K562 (cell line): Measurements from ENCODE around the gene NLGN2. TPM values are rescaled to one million over a fixed set of nuclear protein-coding genes. Genes with fewer than 3 reads are reported as not detected.

Experiments used
- ATAC-seq: fragments of 200-7000 bp; cut with Tn5 transposase; 3 replicates; pipeline ENCODE4 v1.9.1; 2020; ENCODE audit warnings: moderate library complexity
- BruUV-seq: library from RNA; stranded (reverse); fragments of 400-500 nt; replicated peaks from 2 replicates; lab custom pipeline; 2021; lab: Mats Ljungman, UMichigan
- CTCF ChIA-PET: fragments of 300-600 bp; formaldehyde crosslinking; extraction: SDS; loops from one replicate; lab custom pipeline; 2021; ENCODE audit warnings: low intra/inter-chr PET ratio; lab: Yijun Ruan, JAX
- POLR2A ChIA-PET: fragments of 300-600, 350-650 bp; sonication (Branson Sonifier 250); formaldehyde crosslinking; extraction: SDS; loops from one replicate; lab custom pipeline; 2021; ENCODE audit warnings: antibody characterized with exemption, inconsistent platforms; lab: Yijun Ruan, JAX
- DNase-seq, 4 experiments: peaks; one replicate each; pipeline versions ENCODE4 v3.0.0 to v3.0.0-alpha.2; 2011 to 2018; ENCODE audit warnings: low spot score in 3 of 4, mixed read lengths in 3 of 4; ENCODE audit errors: extremely low read depth in 1 of 4
- FAIRE-seq: peaks from 2 replicates; lab custom pipeline; 2011; peaks lifted over from hg19 to GRCh38; lab: Jason Lieb, UNC
- H2AFZ ChIP-seq: 2 replicates; pipeline ENCODE4 v1.6.0; 2011; ENCODE audit warnings: low read depth, low read length, control low read depth, inconsistent platforms
- H3K27ac ChIP-seq: fragments of 200-600 bp; 3 replicates; pipeline ENCODE4 v1.8.0; 2011; ENCODE audit warnings: low read depth, mild to moderate bottlenecking, control low read depth, inconsistent platforms, low read length, moderate library complexity, mixed read lengths; ENCODE audit errors: extremely low read depth
- H3K27me3 ChIP-seq, 2 experiments: fragments of 300-600 bp in 1 of 2; 2 replicates in 1 of 2; 3 replicates in 1 of 2; pipeline versions ENCODE4 v1.6.0 to v1.8.0; 2011; ENCODE audit warnings: inconsistent platforms in 2 of 2, low read length in 2 of 2, mild to moderate bottlenecking in 1 of 2, mixed read lengths in 1 of 2, moderate library complexity in 1 of 2; ENCODE audit not compliant: control insufficient read depth in 2 of 2, insufficient read depth in 2 of 2
- H3K36me3 ChIP-seq: fragments of 300-600 bp; 3 replicates; pipeline ENCODE4 v1.8.0; 2011; ENCODE audit warnings: mild to moderate bottlenecking, low read length, inconsistent platforms; ENCODE audit not compliant: control insufficient read depth, insufficient read depth
- H3K4me1 ChIP-seq, 2 experiments: fragments of 200-600 bp in 1 of 2; replicated peaks in 1 of 2; 2 replicates in 1 of 2; 3 replicates in 1 of 2; pipeline versions ENCODE4 v1.5.1 to v1.8.0; 2011; ENCODE audit warnings: inconsistent platforms in 2 of 2, low read length in 2 of 2, mild to moderate bottlenecking in 1 of 2, mixed read lengths in 1 of 2, moderate library complexity in 1 of 2; ENCODE audit not compliant: control insufficient read depth in 2 of 2, insufficient read depth in 2 of 2
- H3K4me2 ChIP-seq: 2 replicates; pipeline ENCODE4 v1.6.1; 2011; ENCODE audit warnings: low read length, control low read depth, inconsistent platforms, mixed read lengths; ENCODE audit not compliant: insufficient read depth
- H3K4me3 ChIP-seq: fragments of 200-600 bp; sonication (generic), shearing (Covaris generic); 2 replicates; pipeline ENCODE4 v1.5.1; 2016; ENCODE audit warnings: control low read depth, inconsistent platforms
- H3K79me2 ChIP-seq: fragments of 200-600 bp; 3 replicates; pipeline ENCODE4 v1.8.0; 2011; ENCODE audit warnings: low read length, inconsistent platforms; ENCODE audit not compliant: control insufficient read depth, insufficient read depth
- H3K9ac ChIP-seq, 2 experiments: 2 replicates each; pipeline versions ENCODE4 v1.6.0 to v1.6.1; 2011; ENCODE audit warnings: low read depth in 2 of 2, low read length in 2 of 2, control low read depth in 1 of 2, inconsistent platforms in 1 of 2, mild to moderate bottlenecking in 1 of 2, mixed read lengths in 1 of 2; ENCODE audit not compliant: insufficient read depth in 1 of 2
- H3K9me1 ChIP-seq: one replicate; pipeline ENCODE4 v1.6.0; 2011; ENCODE audit warnings: inconsistent platforms, mild to moderate bottlenecking, low read length, moderate library complexity; ENCODE audit not compliant: control insufficient read depth, insufficient read depth
- H3K9me3 ChIP-seq: replicated peaks from 2 replicates; pipeline ENCODE4 v1.5.1; 2011; ENCODE audit warnings: low read depth, low read length, inconsistent platforms; ENCODE audit not compliant: control insufficient read depth, insufficient read depth
- H4K20me1 ChIP-seq: replicated peaks from 2 replicates; pipeline ENCODE4 v1.6.1; 2011; ENCODE audit warnings: low read length, inconsistent platforms, mixed read lengths; ENCODE audit not compliant: control insufficient read depth, insufficient read depth
- CHCHD3 ChIP-seq: fragments of 250-450 bp; sonication (Bioruptor Pico); IDR thresholded peaks from 2 replicates; pipeline ENCODE4 v2.1.2; 2022; ENCODE audit warnings: mild to moderate bottlenecking
- HCFC1 ChIP-seq: IDR thresholded peaks from 2 replicates; pipeline ENCODE4 v1.6.1; 2012; ENCODE audit warnings: low read depth, low read length, improper control_type of control experiment
- HES1 ChIP-seq: fragments of 450-650 bp; IDR thresholded peaks from 2 replicates; pipeline ENCODE4 v1.6.1; 2016; ENCODE audit warnings: low read depth, mild to moderate bottlenecking, moderate library complexity
- MXI1 ChIP-seq: IDR thresholded peaks from 2 replicates; pipeline ENCODE4 v1.6.1; 2011; ENCODE audit warnings: low read depth, mild to moderate bottlenecking, improper control_type of control experiment, low read length
- NR3C1 ChIP-seq: sonication (generic); formaldehyde crosslinking; IDR thresholded peaks from 2 replicates; pipeline ENCODE4 v1.8.1; 2022; ENCODE audit warnings: missing genetic modification reagents
- RBFOX2 ChIP-seq: fragments of 200-400 bp; formaldehyde crosslinking; IDR thresholded peaks from 2 replicates; pipeline ENCODE4 v1.6.1; 2017; ENCODE audit warnings: low read depth, mild to moderate bottlenecking, low read length, moderate library complexity
- SIRT6 ChIP-seq: IDR thresholded peaks from one replicate; pipeline ENCODE4 v1.6.1; 2012; ENCODE audit warnings: low read depth, mild to moderate bottlenecking, control low read depth, inconsistent platforms, low read length, moderate library complexity
- TRIM24 ChIP-seq, 2 experiments: fragments of 450-650 bp; IDR thresholded peaks; 2 replicates each; pipeline ENCODE4 v1.6.1; 2016
- WGBS: fragments of 100-300 bp; shearing (Covaris generic); methylation state at CpG from one replicate; pipeline ENCODE4 v1.1.6; 2016; ENCODE audit warnings: low coverage, mixed read lengths; ENCODE audit not compliant: insufficient coverage; ENCODE audit errors: missing lambda C conversion rate; 5-methylcytosine and 5-hydroxymethylcytosine counted together
- in situ Hi-C: fragments of 300-500 bp; cut with MboI; formaldehyde crosslinking; loops from 4 replicates; pipeline ENCODE4 v1.15.0; 2018; ENCODE audit warnings: inconsistent platforms, mixed read lengths
- intact Hi-C: fragments of 100-400 bp; cut with micrococcal nuclease; formaldehyde crosslinking; loops from 2 replicates; pipeline ENCODE4 v1.14.2; 2022
- polyA plus RNA-seq, 8 experiments: library from polyadenylated mRNA; depleted of rRNA in 4 of 8; stranded (reverse) in 5 of 8; unstranded in 3 of 8; fragments of >200 nt; fragmentation: Nextera tagmentation in 2 of 8; fragmentation: Illumina TruSeq in 1 of 8; extraction: Ambion mirVana in 2 of 8; extraction: Trizol in 1 of 8; gene quantifications; 2 replicates each; pipeline versions ENCODE4 v1.2.1 to v1.2.3, GENCODE V29; 2011 to 2014; ENCODE audit warnings: inconsistent platforms in 1 of 8, missing spikeins in 1 of 8
- total RNA-seq, 7 experiments: library from RNA; depleted of rRNA in 6 of 7; stranded (reverse); fragments of >200 nt in 6 of 7; fragmentation: Illumina TruSeq in 2 of 7; extraction: Trizol in 2 of 7; gene quantifications; 2 replicates each; pipeline versions ENCODE4 v1.2.1 to v1.2.3, GENCODE V29; 2011 to 2021; ENCODE audit warnings: low replicate concordance in 1 of 7
- TF ChIP-seq, protein P1 (sequence below): fragments of 250-450 bp; sonication (Bioruptor Pico); IDR thresholded peaks from 2 replicates; pipeline ENCODE4 v1.5.0; 2021; ENCODE audit warnings: mild to moderate bottlenecking, borderline replicate concordance

NLGN2 gene
- total and polyA plus RNA-seq, 9 of the 15 experiments (the other 6 are each of a cell fraction or from before 2014, with no cell fraction given): 0.11 to 7.8 (median 0.77) TPM

DNA sequence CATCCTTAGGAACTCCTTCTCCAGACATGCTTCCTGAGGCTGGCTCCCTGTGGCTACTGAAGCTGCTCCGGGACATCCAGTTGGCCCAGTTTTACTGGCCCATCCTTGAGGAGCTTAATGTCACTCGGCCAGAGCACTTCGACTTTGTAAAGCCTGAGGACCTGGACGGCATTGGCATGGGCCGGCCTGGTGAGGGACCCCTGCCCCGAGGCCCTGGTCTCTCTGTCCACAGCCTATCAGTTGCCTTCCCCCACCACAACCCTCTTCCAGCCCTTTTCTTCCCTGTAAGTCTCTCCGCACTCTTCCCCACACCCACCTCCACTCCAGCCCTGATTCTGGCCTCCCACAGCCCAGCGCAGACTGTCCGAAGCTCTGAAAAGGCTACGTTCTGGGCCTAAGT, 24.7 kb upstream of the NLGN2 start:
- no TSS peak for BruUV-seq
- TF ChIP-seq, protein P1, sequence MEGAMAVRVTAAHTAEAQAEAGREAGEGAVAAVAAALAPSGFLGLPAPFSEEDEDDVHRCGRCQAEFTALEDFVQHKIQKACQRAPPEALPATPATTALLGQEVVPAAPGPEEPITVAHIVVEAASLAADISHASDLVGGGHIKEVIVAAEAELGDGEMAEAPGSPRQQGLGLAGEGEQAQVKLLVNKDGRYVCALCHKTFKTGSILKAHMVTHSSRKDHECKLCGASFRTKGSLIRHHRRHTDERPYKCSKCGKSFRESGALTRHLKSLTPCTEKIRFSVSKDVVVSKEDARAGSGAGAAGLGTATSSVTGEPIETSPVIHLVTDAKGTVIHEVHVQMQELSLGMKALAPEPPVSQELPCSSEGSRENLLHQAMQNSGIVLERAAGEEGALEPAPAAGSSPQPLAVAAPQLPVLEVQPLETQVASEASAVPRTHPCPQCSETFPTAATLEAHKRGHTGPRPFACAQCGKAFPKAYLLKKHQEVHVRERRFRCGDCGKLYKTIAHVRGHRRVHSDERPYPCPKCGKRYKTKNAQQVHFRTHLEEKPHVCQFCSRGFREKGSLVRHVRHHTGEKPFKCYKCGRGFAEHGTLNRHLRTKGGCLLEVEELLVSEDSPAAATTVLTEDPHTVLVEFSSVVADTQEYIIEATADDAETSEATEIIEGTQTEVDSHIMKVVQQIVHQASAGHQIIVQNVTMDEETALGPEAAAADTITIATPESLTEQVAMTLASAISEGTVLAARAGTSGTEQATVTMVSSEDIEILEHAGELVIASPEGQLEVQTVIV (CRISPR knock-in tag): no peak
- no peak for TF ChIP-seq NR3C1 (CRISPR knock-in tag)
- no peak for TF ChIP-seq CHCHD3 (CRISPR knock-in tag)
- no peak for TF ChIP-seq HCFC1
- TF ChIP-seq SIRT6: no peak
- no peak for TF ChIP-seq MXI1
- TF ChIP-seq HES1: no peak
- no peak for TF ChIP-seq TRIM24 (IDR thresholded peaks at IDR 0.05)
- no peak for TF ChIP-seq RBFOX2

More for the DNA sequence above, 24.7 kb upstream of the NLGN2 start:
- H3K27me3 ChIP-seq: no peaks in the 10 kb centered on the region
- H3K4me3 ChIP-seq: no peak overlapping the region
- no peaks in the 10 kb centered on the region for H3K9me1 ChIP-seq
- H2AFZ ChIP-seq: no peak overlapping the region
- H3K79me2 ChIP-seq: no peaks in the 10 kb centered on the region; the same call in 2 of the 3 replicates
- 75% methylated on average over 4 of the region's 10 CpGs for WGBS
- H3K9me3 ChIP-seq: peaks cover 2% of the 10 kb centered on the region; the same call in 1 of the 2 replicates
- no peak for DNase-seq
- no peaks in the 10 kb centered on the region for H4K20me1 ChIP-seq
- no peak overlapping the region for H3K27ac ChIP-seq
- H3K9ac ChIP-seq: no peak overlapping the region
- no peak for ATAC-seq
- H3K36me3 ChIP-seq: no peaks in the 10 kb centered on the region
- H3K4me1 ChIP-seq: peaks cover 8 to 18% of the 10 kb centered on the region in 2 experiments; a peak in 4 of 5 replicates
- H3K4me2 ChIP-seq: no peak overlapping the region
- ChIA-PET CTCF (no interaction called here), POLR2A (interaction anchor here (0.6 kb wide), 1 partner anchor 49 kb away, joined by 3 read pairs; no protein-coding TSS in a partner anchor)
- intact Hi-C loops: no loop called here
- FAIRE-seq: no peak
- in situ Hi-C loops: no loop called here
